GM13977 (cell line): ENCODE results near the gene DOCK8.

ENCODE experiments used
- DNase-seq: peaks from one replicate; pipeline ENCODE4 v3.0.0; 2012; ENCODE audit warnings: low spot score
- CTCF ChIP-seq: IDR thresholded peaks from 2 replicates; pipeline ENCODE4 v1.5.1; 2012; ENCODE audit warnings: mild to moderate bottlenecking, control low read depth; ENCODE audit not compliant: insufficient read depth; ENCODE audit errors: extremely low read depth, missing control alignments
- in situ Hi-C: fragments of 300-500 bp; cut with MboI; formaldehyde crosslinking; loops from one replicate; pipeline ENCODE4 v1.12.0; 2022; ENCODE audit warnings: low sequenced_read_pairs, low pct_unique_long_range_greater_than_20kb, mixed read lengths, inconsistent platforms; ENCODE audit not compliant: unreplicated experiment

The DOCK8 gene

GRCh38 chr9:278651-279050, 64.0 kb downstream of the DOCK8 start:
- no peak for TF ChIP-seq CTCF
- no peak for DNase-seq
- in situ Hi-C loops: loop anchor here (10.0 kb wide), 1 partner anchor 64 kb away; the partner anchor contains the start of gene DOCK8

GRCh38 chr9:279674-280073, 65.0 kb downstream of the DOCK8 start:
- TF ChIP-seq CTCF: no peak
- in situ Hi-C loops: loop anchor here (10.0 kb wide), 1 partner anchor 65 kb away; the partner anchor contains the start of gene DOCK8
- no peak for DNase-seq

- TF ChIP-seq CTCF: no peak
- in situ Hi-C loops: no loop called here
- DNase-seq: no peak
Observed at GRCh38 chr9:281741-282645, 67.3 kb downstream of the DOCK8 start.

GRCh38 chr9:286071-286740, 71.5 kb downstream of the DOCK8 start:
- no peak for DNase-seq
- in situ Hi-C loops: no loop called here
- no peak for TF ChIP-seq CTCF

- DNase-seq: no peak
- no peak for TF ChIP-seq CTCF
- in situ Hi-C loops: no loop called here
Observed at GRCh38 chr9:289121-289520, 74.5 kb downstream of the DOCK8 start.

GRCh38 chr9:292915-293314, 78.2 kb downstream of the DOCK8 start:
- no peak for TF ChIP-seq CTCF
- no peak for DNase-seq
- in situ Hi-C loops: no loop called here
